Stimulated activated CD8-positive, alpha-beta memory T cell treated with anti-CD3 and anti-CD28 coated beads, Interleukin-7, amount 100 ng/mL, for 24 hours (primary cell): Measurements from ENCODE around the gene SPATA33.

Experiments used
- DNase-seq: peaks from one replicate; pipeline ENCODE4 v3.0.0-alpha.2; 2020; ENCODE audit warnings: low read depth

Gene SPATA33

DNA sequence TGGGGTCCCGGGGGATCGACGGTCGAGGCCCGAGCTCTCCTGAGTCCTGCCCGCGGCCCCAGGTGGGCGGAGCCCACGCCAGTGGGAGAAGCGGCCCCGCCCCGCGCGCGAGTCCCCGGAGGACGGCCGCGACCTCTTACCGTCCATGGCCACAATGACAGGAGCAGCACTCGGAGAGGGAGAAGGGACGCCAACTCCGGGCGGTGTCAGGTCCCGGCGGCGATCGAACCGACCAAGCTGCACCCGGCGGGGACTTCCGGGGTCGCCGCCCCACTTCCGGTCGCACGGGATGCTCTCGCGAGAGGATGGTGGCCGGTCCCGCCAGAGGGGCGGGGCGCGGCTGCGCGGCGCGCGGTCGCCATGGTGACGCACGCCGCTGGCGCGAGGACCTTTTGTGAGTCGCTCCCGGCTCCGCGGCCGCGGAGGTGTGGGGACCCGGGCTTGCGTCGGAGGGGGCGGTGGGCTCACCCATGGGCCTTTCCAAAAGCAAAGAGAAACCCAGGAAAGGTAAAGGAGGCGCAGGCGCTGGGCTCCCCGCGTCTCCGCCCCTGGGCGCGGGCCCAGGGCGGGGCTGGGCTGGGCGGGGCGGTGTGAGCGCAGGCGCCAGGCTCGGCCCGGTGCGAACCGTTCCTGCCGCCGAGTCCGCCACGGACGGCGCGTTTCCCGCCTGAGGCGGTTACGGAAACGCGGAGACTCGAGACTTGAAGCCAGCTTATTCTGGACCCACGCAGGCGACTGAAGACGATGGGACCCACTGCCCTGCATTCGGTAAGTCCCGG is at the start of gene SPATA33, which contains the start of gene CHMP1A:
Gene SPATA33, plus strand, starts transcription at position 395 of the 779 bp plus-strand sequence. Its CDS starts 76 bp downstream, at position 471.
Gene CHMP1A, minus strand, starts transcription at position 267 of the 779 bp plus-strand sequence. Its CDS starts 120 bp downstream, at position 147.
- DNase-seq, result peak; percentile 82

DNA sequence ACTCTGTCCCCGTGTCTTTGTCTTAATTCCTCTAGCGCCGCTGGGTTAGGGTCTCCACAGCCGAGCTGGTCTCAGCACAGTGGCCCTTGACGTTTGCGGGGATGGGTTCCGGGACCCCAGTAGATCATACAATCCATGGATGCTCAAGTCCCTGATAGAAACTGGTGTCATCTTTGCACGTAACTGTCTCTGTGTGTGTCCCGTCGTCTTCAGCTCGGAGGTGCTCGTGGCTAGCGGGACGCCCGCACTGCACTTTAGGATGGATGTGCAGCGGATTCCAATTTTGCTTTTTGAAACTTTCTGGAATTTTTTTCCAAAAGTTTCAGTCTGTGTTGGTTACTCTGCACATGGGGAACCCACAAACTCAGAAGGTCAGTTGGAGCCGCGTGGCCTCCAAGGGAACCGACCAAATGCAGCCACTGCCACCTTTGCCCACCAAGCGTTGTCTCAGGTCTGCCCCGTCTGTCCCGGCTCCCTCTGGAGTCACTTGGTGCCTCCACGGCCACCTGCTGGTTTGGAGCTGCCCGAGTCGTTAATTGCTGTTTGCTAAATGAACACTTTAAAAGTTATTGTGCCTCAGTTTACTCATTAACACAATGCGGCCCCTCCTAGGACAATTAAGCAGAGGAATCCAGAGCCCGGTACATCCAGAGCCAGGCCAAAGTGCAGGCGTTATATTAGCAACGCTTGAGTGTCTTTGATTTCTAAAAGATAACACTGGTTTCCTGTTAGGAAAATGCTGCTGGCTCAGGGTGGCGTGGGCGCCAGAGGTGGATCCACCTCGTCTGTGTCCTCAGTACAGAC is 49.5 kb upstream of the SPATA33 start:
- no peak for DNase-seq

DNA sequence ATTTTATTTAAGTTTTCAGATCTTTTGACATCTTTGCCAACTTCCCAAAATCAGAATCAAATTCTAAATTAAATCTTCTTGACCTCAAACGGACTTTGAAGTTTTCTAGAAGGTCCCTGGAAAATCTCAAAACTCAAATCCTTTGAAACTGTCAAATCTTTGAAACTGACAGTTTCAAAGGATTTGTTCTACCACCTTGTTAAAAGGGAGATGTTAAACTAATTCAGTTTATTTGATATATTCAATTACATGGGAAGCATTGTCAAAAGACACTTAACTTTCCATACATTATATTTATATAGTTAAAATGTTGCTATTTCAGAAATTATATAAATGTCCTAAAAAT is 47.6 kb upstream of the SPATA33 start:
- no peak for DNase-seq

DNA sequence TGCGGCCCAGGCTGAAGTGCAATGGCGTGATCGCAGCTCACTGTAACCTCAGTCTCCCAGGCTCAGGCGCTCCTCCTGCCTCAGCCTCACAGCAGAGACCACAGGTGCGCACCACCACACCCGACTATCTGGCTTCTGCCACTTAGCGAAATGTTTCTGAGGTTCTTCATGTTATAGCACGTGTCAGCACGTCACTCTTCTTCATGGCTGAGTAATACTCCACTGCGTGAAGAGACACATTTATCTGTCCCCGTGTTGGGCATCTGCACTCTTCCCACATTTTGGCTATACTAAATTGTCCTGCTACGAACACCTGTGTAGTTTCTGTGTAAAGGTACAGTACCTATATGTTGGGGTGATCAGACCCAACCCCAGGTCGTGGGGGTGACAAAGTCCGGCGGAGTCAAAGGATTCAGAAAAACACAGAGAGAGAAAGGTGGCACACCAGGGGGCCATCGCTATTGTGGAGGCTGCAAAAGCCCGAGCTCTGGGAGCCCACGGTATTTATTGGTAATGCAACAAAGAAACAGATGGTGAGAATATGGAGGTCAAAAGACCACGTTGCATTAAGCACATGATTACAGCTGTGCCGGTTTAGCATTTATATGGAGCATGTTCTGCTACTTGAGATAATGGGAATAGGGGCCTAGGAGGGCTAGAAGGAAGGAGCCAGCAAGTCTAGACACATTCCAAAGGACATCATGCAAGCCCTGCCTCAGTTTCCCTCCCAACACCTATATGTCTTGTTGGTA is 45.0 kb upstream of the SPATA33 start:
- no peak for DNase-seq

DNA sequence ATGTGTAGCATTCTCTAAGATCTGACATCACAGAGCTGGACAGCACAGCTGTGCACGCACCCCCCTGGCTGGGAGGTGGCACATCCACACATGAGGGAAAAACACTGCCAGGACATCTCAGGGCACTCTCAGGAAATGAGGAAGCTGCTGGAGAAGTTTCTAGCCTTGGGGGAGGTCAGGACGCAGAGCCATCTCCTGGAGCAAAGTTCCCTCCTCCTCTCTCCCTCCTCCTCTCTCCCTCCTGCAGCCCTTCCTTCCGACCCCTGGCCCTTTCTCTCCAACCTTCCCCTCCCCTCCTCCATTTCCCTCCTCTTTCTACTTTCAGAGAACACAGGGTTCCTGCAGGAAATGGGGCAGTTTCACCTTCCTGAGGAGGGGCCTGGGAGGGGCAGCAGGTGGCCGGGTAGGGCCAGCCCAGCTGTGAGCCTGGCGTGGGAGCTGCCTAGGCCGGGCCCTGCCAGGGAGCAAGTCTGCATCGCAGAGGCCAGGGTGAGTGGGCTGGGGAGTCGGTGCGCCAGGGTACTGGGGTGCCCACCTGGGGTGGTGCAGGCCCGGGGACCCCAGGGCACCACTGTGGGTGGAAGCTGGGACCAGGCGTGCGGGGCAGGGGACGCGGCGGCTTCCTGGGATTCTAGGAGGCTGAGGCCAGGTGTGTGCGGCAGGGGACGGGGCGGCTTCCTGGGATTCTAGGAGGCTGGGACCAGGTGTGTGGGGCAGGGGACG is 44.2 kb upstream of the SPATA33 start, which contains the start of gene DPEP1:
Gene DPEP1, plus strand, starts transcription at position 412 of the 723 bp plus-strand sequence. CDS start 16,769 bp downstream, outside the sequence.
- DNase-seq, result no peak

DNA sequence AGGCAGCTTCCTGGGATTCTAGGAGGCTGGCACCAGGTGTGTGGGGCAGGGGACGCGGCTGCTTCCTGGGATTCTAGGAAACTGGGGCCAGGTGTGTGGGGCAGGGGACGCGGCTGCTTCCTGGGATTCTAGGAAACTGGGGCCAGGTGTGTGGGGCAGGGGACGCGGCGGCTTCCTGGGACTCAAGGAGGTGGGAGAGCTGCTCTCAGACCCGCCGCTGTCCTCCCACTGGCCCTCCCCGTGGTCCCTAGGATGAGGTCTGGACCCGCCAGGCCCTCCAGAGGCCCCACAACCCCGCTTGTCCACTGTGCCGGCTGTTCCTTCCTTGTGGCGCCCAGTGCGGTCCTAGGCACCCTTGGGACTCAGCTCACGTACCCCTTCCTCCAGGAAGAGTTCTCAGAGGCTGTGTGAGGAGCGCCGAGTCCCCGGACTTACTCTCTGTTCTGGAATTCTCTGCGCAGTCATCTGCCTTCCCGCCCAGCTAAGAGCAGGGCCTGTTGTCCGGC is 43.6 kb upstream of the SPATA33 start:
- no peak for DNase-seq

DNA sequence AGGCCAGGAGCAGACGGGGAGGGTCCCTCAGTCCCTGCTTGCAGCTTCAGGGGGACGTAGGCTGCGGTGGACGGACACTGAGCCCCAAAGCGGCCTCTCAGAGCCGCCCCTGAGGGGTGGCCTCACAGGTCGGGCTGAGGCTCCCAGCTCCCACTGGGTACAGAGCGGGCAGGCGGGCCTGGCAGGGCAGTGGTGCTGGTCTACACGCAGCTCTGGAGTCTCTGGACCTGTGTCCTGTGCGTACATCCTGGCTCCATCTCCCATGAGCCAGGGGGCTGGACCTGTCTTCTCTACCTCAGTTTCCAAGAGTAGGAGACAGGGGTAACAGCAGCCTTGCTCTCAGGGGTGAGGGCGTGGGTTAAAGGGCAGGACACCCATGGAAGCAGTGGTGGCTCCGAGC is 42.5 kb upstream of the SPATA33 start:
- DNase-seq, result no peak

DNA sequence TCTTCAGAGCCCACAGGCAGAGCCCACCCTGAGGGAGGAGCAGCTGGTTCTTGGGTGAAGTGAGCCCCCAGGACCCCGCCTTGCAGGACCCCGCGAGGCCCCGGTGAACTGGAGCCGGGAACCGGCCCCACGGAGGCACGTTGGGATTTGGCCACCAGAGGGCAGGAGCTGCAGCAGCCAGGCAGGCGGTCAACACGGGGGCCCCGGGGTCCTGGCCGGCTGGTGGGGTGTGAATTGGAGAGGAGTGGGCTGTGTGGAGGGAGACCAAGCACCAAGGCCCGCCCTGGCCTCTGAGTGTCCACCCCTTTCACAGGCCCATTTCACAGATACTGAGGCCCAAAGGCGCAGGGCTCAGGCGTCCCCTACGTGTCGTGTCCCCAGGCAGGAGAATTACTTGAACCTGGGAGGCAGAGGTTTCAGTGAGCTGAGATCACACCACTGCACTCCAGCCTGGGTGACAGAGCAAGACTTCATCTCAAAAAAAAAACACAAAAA is 42.0 kb upstream of the SPATA33 start:
- DNase-seq, result no peak

DNA sequence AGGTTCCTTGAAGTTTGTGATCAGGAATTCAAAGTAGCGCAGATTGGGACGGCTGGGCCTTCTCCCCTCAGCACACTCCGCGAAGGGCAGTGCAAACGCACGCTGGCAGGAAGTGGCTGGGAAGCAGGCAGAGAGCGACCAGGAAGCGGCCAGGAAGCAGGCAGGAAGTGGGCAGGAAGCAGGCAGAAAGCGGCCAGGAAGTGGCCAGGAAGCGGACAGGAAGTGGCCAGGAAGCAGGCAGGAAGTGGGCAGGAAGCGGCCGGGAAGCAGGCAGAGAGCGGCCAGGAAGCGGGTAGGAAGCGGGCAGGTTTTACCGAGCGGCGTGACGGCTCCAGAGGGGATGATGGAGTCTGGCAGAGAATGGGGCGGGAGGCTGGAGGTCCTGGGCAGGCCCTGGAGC is 41.0 kb upstream of the SPATA33 start:
- DNase-seq, result no peak

DNA sequence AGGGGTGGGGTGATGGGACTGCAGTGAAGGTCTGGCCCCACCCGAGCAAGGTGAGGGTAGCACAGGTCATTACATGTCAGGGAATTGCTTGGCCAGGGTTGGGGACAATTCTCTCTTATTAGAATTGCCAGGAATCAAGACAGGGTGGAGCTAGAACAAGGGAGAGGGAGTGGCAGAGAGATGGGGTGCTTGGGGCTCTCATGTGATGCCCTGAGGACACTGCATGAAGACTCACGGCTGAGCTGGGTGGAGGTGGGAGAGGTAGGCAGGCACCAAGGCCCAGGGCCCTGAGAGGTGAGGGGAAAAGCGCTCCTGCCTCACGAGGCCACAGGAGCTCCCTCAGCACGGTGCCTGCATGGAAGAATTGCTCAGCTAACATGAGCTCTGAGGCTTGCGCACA is 40.6 kb upstream of the SPATA33 start:
- no peak for DNase-seq

DNA sequence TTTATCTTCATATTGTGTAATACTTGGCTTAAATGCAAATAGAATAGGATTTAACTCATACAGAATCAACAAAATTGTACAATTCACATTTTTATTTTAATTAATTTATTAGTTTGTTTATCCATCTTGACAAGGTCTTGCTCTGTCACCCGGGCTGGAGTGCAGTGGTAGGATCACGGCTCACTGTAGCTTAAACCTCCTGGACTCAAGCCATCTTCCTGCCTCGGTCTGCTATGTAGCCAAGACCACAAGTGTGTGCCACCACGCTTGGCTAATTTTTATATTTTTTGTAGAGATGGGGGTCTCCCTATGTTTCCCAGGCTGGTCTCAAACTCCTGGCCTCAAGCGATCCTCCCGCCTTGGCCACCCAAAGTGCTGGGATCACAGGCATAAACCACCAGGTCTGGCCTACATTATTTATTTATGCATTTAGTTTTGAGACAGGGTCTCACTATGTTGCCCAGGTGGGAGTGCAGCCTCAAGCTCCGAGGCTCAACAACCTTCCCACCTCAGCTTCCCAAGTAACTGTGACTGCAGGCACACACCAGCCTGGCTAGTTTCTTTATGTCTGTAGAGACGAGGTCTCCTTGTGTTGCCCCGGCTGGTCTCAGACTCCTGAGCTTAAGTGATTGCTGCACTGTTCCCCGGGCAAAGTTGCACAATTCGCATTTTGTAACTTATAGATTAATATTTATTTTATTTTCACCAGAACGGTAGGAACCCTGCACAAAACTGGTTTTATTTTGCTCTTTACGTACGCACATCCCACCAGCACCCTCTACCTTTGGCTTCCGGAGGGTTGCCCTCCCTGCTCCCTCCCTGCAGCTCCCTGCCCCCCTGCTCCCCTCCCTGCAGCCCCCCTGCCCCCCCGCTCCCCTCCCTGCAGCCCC is 39.3 kb upstream of the SPATA33 start:
- DNase-seq, result no peak

DNA sequence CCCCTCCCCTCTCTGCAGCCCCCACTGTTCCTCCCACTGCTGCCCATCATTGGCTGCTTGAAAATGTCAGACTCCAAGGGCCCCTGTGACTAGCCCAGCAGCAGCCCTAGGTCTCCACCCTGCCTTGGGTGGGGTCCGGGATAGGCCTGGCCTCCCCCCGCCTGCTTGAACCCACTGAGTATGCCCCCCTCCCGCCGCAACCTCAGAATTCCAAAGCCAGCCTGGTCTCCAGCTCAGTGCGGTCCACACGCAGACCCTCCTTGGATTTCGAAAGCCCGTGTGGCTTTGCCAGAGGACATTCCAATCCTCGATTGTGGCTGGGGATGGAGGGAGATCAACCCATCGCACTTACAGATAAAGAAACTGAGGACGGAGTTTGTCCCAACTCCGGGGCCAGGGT is 37.8 kb upstream of the SPATA33 start:
- DNase-seq, result no peak

DNA sequence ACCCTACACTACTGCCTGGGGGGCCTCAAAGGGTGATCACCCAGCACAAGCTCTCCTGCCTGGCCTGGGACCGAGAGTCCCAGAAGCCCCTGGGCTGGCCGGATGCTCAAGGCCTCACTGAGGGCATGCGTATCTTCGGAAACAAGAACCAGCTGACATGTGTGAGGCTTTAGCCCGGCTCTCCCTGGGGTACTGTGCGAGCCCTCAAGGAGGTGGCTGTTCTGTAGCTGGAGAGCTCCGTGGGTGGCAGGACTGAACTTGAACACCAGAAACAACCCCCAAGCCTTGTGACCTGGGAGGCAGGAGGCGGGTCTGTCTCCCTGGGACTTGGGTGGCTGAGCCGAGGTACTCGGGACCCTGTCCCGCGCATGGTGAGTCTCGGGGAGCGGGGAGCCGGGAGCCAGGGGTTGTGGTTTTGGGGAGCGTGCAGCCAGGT is 37.2 kb upstream of the SPATA33 start:
- DNase-seq, result no peak

DNA sequence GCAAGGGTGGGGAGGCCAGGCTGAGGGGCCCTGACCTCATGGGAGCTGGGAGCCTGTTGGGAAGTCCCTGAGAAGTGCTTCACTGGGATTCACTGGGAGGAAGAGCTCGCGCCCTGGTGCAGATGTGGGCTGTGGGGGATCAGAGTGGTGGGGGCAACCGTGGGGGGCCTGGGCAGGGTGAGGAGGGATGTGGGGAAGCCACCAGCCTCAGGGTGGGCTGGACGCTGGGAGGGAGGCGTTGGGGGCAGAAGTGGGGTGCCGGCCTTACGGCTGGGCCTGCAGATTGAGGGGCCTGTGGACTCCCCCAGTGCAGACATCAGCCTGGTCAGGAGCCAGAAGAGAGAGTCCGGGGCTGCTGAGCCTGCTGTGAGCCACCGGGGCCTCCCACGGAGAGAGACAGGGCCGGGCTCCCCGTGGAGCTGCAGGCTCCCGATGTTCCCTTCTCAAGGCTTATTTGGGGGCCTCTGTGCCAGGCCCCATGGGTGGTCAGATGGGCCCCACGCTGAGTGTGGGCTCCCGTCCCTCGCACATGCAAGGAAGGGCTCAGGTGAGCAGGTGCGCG is 36.4 kb upstream of the SPATA33 start:
- DNase-seq, result no peak

DNA sequence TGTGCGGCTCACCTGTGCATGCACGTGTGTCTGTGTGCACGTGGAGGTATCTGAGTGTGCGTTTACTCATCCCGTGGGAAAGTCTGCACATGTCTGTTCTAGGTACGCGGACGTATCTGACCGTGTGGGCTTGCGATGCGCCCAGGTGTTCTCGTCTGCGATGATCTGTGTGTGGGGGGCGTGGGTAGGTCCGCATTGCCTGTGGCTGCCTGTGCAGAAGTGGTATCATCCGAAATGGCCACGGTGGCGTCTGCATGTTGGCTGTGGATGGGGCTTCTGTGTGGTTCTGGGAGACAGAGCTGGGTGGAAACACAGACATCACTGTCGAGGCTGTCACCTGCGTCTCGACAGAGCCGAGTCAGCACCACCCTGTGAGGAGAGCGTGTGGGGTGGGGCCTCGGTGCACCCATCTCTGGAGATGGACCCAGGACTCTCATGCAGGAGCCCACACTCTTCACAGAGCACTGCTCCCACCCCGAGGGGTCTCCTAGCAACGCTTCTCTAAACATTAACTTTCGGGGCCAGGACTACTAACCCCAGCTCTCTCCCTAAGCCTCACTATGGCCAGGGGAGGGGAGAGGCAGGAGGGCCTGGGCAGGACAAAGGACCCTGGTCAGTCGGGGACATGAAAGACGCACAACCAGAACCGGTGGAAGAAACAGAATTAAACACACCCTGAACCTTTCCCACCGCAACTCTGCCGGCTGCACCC is 35.8 kb upstream of the SPATA33 start:
- no peak for DNase-seq

DNA sequence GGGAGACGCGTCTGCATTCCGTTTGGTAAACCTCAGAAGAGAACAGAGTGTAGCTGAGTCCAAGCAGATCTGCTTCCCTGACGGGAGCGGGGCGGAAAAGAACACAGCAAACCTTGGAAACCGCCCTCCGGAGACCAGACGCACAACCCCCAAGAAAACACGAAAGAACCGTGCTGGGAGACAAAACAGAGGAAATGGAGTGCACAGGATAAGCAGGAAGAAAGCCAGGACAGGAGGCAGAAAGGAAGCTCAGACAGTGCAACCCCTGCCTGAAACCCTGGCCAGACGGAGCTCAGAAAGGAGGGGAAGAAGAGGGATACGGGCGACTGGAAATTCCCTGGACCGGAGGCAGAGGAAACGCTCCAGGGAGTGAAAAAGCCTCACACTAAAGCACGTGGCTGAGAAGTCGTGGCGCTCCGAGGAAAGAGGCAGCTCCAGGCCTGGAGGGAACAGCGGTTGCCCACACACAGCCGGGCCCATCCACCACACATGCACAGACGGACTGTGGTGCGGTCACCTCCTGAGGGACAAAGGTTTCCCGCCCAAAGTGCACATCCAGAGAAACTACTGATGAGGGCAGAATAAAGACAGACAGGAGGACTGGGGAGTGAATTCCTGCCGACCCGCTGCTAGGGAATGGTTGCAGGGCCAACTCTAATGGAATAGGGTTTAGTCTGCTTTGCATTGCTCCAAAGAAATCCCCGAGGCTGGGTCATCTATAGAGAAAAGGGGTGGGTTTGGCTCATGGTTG is 34.0 kb upstream of the SPATA33 start:
- DNase-seq, result no peak

DNA sequence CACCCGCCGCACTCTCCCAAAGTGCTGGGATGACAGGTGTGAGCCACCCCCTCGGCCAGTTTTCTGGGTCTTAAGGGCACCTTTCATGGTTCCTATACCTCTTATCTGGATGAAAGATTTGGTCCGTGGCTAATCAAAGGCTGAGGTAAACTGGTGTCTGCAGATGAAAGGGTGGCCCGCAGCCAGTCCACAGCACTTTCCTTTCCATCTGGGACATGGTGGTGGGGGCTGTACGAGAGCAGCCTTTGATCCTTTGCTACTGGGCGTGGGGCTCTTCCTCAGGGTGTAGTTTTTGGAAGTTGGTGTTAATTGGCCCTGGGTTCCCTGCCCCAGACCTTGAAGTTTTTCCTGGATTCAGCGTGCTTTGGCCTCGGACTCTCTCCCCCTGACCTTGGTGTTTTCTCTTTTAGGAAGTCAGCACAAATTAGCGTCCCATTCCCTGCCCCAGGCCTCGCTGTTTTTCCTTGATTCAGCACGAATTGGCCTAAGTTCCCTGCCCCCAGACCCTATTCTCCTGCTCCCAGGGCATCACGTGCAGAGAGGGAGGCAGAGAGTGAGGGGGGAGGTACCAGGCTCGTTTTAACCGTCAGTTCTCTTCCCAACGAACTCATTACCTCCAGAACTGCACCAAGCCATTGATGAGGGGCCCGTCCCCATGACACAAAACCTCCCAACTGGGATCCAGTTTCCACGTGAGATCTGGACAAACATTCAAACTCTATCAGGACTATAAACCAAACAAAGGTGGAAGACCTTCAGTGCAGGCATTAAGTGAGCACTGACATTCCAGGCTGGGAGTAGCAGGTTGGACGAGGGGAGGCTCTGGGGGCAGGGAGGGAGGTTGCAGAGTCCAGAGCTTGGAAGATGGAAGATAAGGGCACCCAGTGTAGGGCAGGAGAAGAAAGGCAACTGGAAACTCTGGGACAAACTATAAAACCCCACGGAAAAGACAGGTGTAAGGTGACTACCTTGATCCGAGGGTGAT is 32.6 kb upstream of the SPATA33 start:
- no peak for DNase-seq
